NB4 (cell line): ENCODE data around the gene DPP4.

Experiments
- DNase-seq: peaks from one replicate; pipeline ENCODE4 v3.0.0; 2010; ENCODE audit warnings: low read depth
- H3K4me3 ChIP-seq: one replicate; pipeline ENCODE4 v1.5.1; 2011; ENCODE audit warnings: mild to moderate bottlenecking, low read depth, low read length, moderate library complexity
- MYC ChIP-seq: IDR thresholded peaks from 2 replicates; pipeline ENCODE4 v1.6.1; 2011; ENCODE audit warnings: low read depth, low read length
- POLR2A ChIP-seq: IDR thresholded peaks from 2 replicates; pipeline ENCODE4 v1.6.1; 2011; ENCODE audit warnings: mild to moderate bottlenecking; ENCODE audit not compliant: insufficient read length; ENCODE audit errors: extremely low read depth
- TF ChIP-seq, protein P1 (sequence below): IDR thresholded peaks from one replicate; pipeline ENCODE4 v1.5.1; 2012; ENCODE audit warnings: low read depth, low read length
- TF ChIP-seq, protein P2 (sequence below): IDR thresholded peaks from 2 replicates; pipeline ENCODE4 v1.6.1; 2011; ENCODE audit warnings: low read depth, low read length

Gene DPP4

DNA sequence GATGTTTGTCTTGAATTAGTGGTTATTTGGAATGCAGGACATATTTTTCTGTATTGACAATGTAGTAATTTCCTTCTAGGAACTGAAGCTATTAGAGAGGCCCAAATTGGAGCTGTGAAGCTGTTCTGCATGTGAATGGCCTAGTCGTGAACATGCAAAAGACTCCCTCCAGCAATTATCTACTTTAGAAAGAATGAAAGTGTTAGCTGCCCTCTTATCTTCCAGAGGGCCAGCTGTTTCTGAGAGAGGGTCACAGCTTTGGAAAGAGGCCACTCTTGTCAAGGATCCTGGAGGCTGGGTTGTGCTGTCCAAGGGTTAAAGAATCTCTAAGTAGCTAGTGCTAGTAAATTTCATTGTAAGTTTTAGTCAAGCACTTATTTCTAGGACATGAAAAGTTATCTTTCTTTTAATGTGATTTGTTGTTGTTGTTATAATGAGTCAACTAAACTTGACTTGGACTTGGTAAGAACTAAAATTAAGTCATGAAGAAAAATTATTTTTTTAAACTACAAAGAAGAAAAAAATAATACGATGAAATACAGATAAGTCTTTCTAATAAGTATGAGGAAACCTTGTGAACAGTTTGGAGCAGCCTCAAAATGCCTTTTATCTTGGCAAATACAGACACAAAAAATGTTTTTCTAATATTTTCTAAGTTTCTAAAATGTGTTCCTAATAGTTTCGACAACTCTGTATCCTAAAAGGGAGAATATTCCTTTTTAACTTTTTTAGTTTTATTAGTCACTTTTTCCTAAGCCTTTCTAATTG, 36.8 kb downstream of the DPP4 start:
- no peak overlapping the region for H3K4me3 ChIP-seq
- DNase-seq: no peak
- TF ChIP-seq POLR2A (no peak), MYC (no peak)
- TF ChIP-seq, protein P1, sequence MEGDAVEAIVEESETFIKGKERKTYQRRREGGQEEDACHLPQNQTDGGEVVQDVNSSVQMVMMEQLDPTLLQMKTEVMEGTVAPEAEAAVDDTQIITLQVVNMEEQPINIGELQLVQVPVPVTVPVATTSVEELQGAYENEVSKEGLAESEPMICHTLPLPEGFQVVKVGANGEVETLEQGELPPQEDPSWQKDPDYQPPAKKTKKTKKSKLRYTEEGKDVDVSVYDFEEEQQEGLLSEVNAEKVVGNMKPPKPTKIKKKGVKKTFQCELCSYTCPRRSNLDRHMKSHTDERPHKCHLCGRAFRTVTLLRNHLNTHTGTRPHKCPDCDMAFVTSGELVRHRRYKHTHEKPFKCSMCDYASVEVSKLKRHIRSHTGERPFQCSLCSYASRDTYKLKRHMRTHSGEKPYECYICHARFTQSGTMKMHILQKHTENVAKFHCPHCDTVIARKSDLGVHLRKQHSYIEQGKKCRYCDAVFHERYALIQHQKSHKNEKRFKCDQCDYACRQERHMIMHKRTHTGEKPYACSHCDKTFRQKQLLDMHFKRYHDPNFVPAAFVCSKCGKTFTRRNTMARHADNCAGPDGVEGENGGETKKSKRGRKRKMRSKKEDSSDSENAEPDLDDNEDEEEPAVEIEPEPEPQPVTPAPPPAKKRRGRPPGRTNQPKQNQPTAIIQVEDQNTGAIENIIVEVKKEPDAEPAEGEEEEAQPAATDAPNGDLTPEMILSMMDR: no peak
- TF ChIP-seq, protein P2, sequence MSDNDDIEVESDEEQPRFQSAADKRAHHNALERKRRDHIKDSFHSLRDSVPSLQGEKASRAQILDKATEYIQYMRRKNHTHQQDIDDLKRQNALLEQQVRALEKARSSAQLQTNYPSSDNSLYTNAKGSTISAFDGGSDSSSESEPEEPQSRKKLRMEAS: no peak

DNA sequence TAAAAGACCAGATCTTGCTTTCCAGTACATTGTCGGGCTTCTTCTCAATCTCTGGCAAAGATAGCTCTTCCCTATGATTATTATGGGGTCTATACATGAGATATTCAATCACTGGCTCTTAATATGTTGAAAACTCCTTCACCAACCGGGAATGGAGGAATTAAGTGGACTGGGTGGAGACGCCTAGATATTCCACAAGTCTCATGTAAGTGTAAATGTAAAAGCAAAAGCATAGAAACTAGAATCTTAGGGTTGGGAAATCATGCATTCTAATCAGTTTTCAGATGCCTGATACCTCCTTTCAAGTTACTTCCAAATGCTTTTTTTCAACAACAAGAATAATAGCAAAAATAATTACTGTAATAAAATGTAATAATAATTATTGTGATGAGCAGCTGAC, 38.0 kb downstream of the DPP4 start:
- TF ChIP-seq, protein P2: no peak
- TF ChIP-seq POLR2A (no peak), MYC (no peak)
- TF ChIP-seq, protein P1: no peak
- H3K4me3 ChIP-seq: no peak overlapping the region
- no peak for DNase-seq

DNA sequence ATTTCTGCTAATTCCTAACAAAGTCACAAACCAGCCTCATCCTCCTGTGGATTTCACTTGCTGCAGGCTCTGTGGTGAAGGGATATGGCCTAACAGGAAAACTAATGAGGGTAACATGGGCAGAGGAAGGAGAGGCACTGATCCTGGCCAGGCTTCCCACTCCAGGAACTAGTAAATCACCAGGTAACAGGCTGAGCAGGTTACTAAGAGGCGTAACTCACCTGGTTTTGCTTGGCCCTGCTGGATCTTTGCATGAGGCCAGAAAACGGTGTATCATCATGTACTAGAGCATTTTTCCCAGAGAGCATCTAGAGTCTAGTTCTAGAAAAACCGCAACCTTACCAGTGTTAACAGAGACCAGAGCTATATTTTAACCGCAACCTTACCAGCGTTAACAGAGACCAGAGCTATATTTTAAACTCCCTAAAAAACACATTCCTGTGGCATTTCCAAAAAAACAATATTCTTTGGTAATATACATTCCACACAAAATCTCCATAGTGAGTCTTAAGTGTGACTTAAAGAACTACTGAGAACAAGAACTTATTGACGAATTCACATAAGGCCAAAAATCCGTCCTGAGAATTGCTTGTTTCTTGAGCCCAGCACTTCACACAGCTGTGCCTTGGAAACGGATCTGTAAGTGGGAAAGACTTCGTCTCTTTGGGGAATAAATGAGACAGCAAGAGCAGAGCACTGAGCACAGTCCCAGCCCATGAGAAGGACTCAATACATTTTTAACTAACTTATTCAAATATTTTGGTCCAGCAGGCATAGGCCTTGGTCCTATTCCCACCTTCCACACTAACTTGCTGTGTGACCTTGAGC, 43.4 kb downstream of the DPP4 start:
- TF ChIP-seq POLR2A: no peak
- TF ChIP-seq, protein P1: no peak
- TF ChIP-seq, protein P2: no peak
- TF ChIP-seq MYC: no peak
- no peak overlapping the region for H3K4me3 ChIP-seq

DNA sequence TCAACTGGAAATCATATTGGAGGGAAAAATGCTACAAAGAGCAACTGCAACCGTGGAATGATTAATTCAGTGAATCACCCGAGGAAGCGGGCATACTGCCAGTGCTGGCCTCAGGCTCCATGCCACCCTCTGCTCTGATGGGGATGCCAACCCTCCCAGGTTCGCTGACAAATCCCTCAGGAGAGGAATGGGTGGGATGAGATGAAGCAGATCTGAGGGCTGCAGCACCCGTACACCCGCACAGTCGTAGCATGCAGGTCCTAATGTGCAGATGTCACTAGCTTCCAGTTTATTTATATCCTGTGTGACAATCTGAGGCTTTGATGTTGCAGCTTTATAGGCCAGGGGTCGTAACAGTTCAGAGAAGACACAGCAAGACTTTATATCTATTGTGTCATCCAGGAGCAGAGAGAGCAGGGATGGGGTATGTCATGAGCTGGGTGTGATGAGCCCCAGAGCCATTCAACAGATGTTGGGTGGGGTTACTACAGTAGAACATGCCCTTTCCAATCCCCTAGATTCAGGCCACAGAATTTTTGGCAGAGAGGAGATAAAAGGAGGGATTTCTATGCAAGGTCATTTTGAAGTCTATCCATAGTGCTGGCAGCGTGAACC, 44.6 kb downstream of the DPP4 start:
- no peak overlapping the region for H3K4me3 ChIP-seq
- no peak for DNase-seq
- TF ChIP-seq, protein P2: no peak
- TF ChIP-seq MYC: no peak
- TF ChIP-seq, protein P1: no peak
- TF ChIP-seq POLR2A: no peak

More for the DNA sequence above, 43.4 kb downstream of the DPP4 start:
- no peak for DNase-seq

DNA sequence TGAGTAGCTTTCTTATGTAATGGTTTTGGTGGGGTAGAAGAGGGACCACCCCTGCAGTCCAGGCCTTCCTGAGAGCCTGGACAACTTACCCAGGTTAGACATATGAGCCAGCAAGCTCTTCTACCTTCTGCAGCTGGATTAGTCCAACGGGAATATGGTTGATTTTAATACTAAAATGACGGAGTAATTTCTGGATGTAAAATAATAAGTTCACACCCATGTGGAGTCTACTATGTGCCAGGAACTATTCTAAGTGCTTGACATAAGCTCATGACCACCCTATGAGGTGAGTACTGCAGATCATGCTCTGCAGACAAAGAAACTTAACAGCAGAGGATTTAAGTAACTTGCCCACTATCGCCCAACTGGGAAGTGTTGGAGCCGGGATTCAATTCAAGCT, 45.5 kb downstream of the DPP4 start:
- TF ChIP-seq, protein P1: no peak
- TF ChIP-seq, protein P2: no peak
- TF ChIP-seq POLR2A (no peak), MYC (no peak)
- DNase-seq: no peak
- H3K4me3 ChIP-seq: no peak overlapping the region
